ENCODE data around the gene TRAF3.

DNA sequence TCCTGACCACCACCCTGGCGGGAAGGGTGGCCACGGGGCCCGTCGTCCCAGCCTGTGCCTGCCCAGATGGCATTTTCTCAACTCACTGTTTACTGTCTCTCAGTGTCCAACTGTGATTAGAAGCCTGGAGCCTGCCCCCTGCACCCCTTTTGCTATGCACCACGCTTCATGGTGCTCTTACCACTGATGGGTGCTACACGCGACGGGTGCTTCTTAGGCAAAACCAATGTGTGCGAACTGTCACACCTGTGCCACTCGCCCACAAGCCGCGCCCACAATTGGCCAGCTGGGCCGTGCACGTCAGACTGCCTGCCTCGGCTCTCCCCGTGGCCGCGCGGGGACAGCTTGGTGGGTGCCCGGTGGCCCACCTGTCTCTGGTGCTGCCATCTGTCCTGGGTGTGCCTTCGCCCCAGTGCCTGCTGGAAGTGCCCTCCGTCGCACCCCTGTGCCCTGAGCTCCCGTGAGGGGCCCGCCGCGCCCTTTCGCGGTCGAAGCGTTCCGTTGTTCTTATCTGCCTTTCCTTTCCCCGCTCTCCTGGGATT is 130.1 kb downstream of the TRAF3 start:
- TF ChIP-seq ZNF274 (IDR thresholded peaks at IDR 0.05; ENCODE audit: low read depth, low read length) (no peak), SUZ12 (IDR thresholded peaks at IDR 0.05; ENCODE audit: extremely low read depth, insufficient read depth, insufficient read length) (no peak), YY1 (IDR thresholded peaks at IDR 0.05; ENCODE audit: insufficient read depth, insufficient read length) (no peak)

All from NT2/D1 (cell line).